GM19193 (cell line): ENCODE data around the gene RBFOX1.

Experiments used
- POLR2A ChIP-seq: IDR thresholded peaks from 4 replicates; pipeline ENCODE4 v1.6.1; 2011; ENCODE audit not compliant: insufficient read depth, insufficient read length; ENCODE audit errors: extremely low read depth

The RBFOX1 gene

DNA sequence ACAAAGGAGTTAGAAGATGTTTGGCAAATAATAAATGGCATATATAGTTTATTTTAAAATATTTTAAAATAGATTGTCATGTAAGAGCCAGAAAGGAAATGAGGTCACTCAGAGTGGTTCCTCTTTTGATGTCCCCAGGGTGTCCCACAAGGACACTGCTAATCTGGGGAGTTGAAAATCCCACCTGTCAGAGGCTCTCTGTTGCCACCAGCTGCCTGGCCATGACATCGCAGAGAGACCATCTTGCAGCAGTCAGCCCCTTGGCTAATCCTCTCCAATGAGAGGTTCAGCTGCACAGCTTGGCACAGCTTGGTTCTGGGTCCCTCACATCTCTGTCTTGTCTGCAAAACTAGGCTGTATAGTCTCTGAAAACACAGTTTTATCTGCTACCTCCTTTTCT lies 11.0 kb upstream of the RBFOX1 start:
- TF ChIP-seq POLR2A = no peak

DNA sequence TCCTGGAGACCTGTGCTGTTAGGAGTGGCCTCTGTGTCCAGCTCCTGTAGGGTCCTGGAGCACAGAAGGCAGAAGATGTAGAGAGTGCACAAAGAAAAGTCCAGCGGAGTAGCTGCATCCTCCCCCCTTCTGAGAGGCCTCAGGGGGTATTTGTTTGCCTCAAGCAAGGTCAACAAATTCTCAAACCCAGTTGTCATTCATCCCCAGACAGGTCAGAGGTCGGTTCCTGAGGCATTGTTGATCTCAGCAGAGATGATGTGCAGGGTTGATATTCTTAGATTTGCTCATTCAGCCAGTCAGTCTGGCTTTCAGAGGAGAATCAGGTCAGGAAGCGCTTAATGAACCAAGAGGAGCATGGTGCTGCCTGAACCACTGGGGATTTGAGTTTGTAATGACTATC lies 8.3 kb upstream of the RBFOX1 start:
- TF ChIP-seq POLR2A = no peak

DNA sequence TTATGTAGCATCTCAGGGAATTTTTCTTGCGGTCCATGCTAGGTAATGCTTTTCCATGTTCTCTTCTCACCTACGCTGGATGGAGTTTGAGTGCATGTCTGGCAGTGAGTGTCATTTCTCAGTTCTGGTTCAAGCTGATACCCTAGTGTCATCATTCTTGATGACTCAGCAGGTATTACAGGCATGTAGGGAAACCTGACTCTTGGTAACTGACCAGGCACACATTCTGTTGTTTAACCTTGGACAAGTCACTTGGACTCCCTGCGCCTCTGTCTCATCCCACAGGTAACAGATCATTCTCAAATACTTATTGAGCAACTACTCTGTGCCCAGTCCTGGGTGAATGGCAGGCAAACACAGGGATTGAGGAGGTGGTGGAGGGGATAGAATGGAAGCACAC lies 6.8 kb upstream of the RBFOX1 start:
- no peak for TF ChIP-seq POLR2A

DNA sequence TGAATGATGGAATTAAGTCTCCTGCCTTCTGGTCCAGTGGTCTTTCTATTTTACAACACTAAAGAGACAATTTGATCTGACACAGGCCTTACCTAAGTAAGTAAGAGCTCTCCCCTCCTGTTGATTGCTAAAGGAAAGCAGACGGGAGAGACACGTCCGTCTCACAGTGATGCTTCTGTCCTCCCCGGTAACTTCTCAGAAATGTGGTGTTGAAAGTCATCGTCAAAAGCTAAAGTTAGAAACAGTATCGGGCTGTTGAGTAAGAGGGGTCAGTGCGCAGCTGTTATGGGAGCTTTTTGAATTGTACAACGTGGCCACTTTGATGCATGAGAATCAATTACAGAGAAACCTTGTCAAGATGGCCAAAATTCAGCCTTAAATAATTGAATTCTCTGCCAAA lies 1.9 kb upstream of the RBFOX1 start:
- TF ChIP-seq POLR2A = no peak

DNA sequence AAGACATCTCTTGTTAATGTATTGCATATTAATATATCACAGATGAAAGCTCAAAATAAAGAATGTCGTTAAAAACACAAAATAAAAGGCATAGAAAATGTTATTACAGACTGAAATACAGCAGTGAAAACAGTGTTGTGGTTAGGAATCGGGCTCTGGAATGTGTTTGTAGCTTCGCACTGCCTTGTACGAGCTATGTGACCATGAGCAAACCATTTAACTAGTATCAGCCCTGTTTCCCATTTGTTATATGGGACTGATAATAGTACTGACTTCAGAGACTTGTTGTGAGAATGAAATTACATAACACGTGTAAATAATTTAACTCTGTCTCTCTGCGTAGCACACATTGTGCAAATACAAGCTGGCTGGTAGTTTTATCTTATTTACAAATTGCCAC lies 648 bp upstream of the RBFOX1 start:
- no peak for TF ChIP-seq POLR2A

DNA sequence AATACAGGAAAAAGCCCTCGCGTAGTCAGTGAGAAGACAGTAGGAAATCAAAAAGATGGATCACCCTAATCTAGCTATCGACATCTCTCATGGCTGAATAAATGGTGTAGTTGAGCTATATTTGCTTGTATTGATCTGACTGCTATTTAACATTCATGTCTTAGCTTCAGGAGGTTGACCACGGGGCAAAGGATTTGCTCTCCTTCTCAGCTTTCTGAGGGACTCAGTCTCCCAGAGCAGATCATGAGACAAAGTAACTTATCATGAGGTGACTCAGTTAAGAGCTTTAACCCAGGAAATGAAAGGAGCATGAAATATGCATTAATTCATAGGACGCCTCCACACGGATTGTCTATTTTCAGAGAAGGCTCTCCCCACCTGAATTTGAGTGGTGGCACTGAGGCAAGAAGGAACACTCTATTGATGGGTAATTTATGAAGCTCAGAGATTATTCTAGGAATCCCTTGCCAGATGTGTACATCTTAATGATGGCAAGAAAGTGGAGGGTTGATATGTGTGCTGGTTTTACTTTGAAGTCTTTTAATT lies 608 bp downstream of the RBFOX1 start:
- TF ChIP-seq POLR2A = no peak

DNA sequence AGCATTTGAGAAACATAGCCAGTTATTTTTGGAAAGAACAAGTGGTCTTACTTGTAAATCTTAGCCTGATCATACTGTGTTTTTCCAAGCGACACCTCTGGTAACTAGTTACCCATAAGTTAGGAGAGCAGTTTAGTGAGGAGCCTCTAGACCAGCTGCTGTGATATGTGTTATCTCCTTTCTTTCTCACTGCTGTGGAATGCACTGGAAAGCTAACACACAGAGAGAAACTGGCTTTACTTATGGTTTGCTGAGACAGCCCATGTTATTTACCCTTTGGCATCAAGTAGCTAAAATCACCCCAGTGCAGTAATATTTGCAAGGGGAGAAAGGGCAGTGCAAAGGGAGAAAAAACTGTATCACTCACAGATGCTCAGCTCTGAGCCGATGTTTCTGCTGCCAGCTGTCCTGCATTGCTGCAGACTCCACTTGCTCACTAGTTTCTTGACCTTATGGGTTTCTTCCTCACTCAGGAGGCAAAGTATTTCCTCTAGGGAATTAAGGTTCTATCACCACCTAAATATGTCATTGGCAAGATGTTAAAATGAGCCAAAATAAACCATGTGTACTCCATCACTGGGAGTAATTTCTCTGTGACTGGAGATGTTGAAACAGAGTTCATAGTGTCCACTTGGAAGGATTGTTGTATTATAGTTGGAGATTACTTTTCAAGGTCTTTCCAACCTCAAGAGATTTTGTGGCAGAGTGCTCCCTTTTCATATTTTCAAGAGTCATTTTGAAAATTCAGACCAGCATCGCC lies 2.3 kb downstream of the RBFOX1 start:
- no peak for TF ChIP-seq POLR2A

DNA sequence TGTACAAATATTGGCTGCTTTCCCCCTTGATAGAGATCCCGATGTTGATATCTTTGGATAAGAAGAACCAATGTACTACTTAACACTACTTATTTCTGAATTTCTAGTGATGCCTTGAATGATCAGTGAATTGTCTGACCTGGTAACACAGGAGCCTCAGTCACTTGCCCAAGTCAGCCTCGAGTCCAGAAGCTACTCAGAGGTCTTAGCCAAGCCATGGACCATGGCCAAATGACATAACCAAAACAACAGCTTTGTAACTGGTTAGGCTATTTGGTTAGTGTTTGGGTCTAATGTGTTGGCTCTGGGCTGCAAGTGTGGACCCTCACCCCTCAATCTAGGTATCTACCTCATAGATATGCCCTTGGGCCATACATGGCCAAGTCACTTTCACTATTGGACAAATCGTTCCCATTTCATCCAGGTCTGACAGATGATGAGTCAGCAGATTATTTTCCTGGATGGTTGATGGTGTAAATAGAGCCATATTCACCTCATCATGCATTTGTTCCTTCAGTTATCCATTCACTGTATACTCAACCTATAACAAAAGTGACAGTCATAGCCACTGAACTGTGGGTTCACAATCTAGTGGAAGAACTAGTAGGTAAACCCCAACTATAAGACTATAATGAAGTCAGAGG lies 3.5 kb downstream of the RBFOX1 start:
- no peak for TF ChIP-seq POLR2A

DNA sequence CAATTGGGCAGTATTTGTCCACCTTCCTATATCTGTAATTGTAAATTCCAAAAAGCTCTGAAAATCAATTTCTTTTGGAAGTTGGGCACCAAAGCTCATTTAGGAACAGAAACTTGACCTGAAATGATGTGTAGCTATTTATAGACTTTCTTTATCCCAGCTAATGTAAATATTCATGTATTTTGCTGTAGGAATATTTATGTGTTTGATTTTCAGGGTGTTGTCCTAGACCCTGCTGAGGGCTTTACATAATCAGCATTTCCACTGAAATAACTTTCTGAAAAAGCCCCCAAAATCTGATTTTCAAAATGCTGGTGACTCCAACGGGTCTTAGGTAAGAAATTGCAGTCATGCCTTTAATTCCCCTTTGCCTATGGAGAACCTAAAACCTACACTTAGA lies 4.1 kb downstream of the RBFOX1 start:
- TF ChIP-seq POLR2A = no peak

DNA sequence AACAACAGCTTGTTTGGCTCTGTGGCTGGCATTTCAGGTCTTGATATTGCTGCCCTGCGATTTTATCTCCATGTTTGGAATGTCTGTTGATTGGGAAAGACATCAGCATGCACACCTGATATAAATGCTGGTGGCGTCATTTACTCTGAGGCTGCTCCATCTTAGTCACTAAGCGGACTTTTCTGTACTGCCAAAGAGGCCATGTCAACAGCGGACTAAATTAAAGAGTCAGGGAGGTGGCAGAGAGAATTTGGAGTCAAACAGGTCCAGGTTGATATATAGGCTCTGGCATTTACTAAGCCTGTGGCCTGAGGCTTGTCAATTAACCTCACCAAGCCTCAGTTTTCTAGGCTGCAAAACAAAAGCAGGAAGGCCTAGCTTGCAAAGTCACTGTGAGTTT lies 6.2 kb downstream of the RBFOX1 start:
- TF ChIP-seq POLR2A = no peak

DNA sequence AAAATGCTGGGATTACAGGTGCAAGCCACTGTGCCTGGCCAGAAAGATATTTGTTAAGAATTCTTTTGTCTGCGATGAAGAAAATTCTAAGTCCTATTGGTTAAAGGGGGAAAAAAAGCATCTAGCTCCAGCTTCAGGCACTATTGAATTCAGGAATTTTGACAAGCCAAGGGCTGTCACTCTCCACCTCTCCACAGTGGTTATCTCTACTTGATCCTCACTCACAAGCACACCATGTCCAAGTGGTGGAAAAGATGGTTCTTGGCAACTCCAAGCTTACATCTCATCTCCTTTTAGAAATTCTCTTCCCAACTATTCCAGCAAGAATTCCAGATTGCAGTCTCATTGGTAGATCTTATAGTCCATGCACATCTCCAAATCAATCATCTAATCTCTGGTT lies 7.1 kb downstream of the RBFOX1 start:
- no peak for TF ChIP-seq POLR2A

DNA sequence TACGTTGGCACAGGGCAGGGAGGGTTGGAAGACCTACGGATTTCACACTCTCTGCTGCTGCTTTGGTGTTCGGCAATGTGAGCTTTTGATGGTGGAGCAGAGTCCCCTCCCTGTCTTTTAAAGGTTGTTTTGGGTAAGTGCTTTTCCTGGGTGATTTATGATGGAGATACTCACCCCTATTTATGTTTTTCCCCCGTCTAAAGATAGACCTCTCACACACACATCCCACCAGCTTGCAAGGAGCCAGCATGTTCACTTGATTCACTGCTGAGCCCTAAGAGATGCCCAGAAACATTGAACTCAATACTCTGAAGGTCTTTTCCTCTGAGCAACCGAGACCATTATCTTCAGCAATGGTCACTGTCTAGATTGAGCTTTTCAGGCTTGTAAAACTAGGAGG lies 8.3 kb downstream of the RBFOX1 start:
- TF ChIP-seq POLR2A = no peak

DNA sequence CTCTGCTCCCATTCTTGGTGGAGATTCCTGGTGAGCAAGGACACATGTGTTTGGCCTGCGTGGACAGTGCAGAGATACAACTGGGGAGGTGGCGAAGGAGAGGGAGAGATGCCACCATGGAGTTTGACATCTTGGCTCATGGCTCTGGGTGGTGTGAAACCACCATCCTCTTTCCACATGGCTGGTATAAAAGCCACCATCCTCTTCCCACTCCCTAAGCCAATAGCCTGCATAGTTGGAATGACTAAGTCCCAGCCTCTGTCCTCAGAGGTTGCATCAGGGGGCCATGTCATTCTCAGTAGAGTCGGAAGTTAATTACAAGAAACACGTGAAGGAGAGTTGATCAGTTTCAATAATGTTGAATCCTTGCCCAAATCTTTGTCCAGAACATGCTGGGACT lies 10.0 kb downstream of the RBFOX1 start:
- TF ChIP-seq POLR2A = no peak

DNA sequence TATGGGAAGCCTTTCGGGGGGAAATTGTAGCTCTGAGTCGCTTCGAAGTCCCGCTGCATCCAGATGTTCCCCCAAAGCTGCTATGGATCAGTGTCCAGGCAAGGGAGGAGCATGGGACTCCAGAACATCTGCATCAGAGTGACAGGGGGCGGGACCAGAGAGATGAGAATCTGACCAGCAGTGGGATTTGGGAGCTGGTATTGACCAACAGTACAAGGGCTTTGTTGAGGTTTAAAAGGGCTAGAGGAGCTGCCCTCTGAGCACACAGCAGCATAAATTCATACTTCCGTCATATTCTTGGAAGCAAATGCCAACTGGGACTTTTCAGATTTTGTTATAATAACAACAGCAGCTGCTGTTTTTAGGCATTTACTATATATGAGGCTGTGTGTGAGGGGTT lies 10.6 kb downstream of the RBFOX1 start:
- TF ChIP-seq POLR2A = no peak

DNA sequence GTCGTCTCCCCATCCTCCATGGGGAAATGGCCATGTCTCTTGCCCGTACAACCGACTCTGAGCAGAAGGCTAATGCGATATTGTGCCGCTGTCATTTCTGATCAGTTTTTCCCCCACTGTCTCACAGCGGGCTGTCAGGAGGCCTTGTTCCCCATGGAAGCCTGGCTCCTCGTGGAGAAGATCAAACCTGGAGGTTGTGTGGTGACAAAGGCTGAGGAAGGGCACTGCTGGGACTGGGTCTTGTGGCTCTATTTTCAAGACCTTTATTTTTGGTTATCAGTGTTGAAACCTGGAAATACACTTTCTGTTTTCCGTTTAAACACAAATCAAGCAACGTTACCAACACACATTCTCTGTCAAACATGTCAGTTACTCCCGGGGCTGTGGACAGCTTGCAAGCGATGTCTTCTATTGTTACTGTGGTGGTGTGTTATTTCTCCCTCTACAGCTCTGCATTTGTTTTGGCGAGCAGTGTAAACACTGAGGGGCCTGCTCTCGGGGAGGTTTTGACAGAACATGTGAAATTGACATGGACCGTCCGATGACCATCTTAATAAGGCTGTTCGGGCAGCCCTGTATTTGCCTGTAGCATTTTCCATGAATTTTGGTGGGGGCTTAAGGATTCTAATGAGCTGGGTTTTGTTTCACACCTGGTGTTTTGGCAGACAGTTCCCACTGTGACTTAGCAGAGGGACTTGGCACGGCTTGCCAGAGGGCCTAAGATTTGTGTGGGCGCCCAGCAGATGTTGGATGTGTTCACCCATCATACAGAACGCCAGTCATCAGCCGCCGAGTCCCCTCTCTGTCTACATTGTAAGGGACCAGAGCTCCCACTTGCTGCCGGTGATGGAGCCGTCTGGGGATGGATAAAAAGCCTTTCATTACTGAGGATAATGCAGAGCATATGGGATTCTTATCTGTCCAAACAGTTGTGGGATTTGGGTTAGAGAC lies 12.5 kb downstream of the RBFOX1 start:
- no peak for TF ChIP-seq POLR2A
